Inflammatory macrophage treated with lipopolysaccharide for 1 hour (primary cell): Measurements from ENCODE around the gene ULK4.
"Not testable (repeated sequence)": the region's sequence is repeated elsewhere in the genome, so short reads cannot be mapped to it uniquely, and the experiment has no call there.

ENCODE experiments used
- DNase-seq, 2 donors: peaks; one replicate each; pipeline ENCODE4 v3.0.0-alpha.2; 2020 to 2022

The ULK4 gene

DNA sequence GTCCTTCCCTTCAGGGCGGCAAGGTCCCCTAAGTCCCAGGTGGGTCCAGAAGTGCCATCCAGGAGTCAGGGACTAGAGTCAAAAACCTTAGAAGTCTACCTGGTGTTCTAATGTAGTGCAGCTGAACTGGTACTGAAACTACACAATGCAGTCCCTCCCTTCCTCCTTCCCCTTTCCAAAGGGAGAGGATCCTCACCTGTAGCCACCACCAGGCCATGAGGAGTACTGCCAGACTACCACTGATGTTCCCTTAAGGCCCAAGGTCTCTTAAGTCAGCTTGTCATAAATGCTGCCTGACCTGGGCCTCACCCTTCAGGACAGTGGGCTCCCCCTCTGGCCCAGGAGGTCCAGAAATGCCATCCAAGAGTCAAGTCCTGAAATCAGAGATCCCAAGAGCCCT is 98.9 kb downstream of the ULK4 start:
- no peak for DNase-seq

DNA sequence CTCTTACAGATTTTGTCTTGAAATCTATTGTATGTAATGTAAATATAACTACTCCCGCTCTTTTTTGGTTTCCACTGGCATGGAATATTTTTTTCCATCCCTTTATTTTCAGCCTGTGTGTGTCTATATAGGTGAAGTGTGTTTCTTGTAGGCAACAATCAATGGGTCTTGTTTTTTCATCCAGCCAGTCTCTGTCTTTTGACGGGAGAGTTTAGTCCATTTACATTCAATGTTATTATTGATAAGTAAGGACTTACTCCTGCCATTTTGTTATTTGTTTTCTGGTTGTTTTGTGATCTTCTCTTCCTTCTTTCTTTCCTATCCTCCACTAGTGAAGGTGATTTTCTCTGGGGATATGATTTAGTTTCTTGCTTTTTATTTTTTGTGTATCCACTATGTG is 101.4 kb downstream of the ULK4 start:
- not testable (repeated sequence) for DNase-seq

DNA sequence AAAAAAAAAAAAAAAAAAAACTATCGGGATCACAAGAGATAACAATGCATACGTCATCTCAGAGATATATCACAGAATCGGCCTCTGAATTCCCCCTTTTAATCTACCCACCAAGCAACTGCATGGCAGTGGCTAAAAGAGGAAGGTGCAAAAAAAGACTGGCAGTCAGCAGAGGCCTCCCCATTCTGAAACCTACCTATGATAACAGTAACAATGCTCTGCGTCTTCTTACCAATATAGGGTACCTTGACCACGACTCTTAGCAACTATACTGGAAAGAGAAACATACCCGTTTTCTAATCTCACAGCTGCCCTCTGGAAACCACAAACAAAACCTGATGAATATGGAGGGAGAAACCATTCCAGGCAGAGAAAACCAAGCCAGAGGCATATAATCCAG is 106.9 kb downstream of the ULK4 start:
- DNase-seq, result no peak

DNA sequence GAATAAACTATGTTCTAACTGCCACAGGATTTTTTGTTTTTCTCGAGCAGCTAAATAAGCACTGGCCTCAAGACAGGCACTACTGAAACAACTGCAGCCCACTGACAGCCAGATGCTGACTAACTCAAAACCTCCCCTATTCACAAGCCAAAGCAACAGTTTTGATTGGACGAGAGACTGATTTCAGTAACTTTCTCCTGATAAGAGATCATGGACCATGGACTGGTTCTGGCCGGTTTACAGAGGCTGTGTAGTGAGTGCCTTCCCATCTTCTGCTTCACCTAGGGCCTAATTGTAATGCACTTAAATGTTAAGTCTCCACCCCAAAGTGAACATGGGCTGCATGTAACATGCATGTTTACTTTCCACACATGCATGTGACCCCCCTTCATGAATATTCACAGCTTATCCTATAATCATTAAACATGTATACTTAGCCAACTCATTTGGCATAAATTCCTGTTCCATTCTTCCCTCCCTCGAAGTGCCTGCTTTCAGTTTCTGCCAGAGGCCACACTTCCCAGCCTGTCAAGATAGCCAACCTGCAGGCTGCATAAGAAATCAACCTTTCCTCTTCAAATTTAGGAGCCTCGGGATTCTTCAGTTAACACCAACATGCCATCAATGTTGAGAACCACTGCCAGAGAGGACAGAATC is 108.2 kb downstream of the ULK4 start:
- DNase-seq, result no peak

DNA sequence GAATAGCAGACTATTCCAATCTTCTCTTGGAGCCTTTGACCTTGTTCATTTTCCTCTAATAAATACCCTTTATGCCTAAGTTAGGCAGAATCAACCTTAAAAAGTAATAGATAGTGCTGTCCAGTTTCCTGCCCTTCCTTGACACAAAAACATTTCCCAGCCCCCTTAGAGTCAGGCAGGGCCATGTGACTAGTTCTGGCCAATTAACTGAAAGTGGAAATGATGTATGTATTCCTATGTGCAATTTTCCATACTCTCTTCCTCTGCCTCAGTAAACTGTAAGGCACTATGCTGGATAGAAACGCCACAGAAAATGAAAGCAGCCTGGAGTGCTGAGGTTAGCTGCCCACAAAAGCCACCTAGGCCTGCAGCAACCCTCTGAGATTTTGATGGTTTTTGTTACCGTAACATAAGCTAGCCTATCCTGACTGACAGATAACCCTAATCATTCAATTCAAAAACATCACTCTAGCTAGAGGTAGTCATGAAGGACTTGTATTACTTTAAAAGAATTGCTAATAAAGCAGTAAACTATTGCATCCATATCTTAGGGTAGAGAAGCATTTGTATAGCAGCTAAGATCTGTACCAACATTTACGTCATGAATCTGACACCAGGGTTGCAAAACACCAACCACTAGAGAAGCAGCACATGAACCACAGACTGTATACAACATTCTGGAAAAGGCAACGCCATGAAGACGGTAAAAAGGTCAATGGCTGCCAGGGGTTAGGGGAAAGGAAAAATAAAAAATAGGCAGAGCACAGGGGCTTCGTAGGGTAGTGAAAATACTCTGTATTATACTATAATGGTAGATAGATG is 112.9 kb downstream of the ULK4 start:
- DNase-seq, result no peak

DNA sequence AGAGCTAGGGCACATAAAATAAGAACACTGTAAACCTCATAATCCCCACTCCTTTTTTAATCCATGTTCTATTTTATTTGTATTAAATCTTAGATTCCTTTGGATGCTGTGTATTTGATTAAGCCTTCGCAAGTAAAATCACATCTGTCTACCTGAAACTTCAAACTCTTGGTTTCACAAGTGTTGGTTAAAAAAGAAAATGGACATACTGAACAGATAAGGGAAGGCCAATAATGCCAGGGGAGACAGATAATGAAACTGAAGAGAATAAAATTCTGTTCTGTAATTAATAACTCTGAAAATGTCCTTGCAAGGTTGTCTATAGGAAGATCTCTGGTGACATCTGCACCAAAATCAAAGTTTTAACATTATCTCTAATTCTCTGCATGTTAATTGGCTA is 114.2 kb downstream of the ULK4 start:
- DNase-seq, result no peak

DNA sequence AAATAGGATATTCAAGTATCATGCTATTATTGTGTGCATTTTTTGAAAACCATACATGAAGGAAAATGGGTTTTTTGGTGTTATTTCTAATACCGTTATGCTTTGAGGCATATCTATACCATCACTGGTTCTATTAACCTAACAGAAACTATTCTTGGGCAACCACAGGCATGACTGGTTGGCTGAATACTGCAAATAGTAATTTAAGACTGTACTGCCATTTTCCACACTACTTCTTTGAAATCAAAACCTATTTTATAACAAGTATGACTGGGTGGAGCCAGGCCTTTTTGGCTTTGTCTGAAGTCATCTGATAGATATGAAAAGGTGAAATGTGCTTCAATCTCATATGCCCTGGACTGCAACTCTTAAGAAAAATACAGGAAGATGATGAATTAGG is 115.1 kb downstream of the ULK4 start:
- DNase-seq, result no peak

DNA sequence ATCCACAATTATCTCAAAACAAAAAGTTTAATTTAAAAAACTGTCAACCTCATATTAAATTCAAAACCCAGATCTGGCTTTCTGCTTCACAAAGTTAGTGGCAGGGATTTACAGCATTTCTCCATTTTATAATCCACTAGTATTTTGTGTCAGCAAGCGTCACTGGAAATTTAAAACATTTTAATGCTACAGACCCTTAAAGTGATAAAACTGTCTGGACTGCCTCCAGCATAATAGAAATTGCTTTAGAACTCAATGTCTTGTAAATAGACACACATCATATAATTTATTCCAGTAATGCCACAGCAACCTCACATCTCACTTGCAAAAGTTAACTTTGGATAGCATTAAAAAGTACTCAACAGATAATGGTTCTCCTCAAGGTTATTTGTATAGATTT is 116.1 kb downstream of the ULK4 start:
- DNase-seq, result no peak

DNA sequence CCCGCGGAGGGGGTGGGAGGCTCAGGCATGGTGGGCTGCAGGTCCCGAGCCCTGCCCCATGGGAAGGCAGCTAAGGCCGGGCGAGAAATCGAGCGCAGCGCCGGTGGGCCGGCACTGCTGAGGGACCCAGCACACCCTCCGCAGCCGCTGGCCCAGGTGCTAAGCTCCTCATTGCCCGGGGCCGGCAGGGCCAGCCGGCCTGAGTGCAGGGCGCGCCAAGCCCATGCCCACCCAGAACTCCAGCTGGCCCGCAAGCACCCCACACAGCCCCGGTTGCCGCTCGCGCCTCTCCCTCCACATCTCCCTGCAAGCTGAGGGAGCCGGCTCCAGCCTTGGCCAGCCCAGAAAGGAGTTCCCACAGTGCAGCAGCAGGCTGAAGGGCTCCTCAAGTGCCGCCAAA is 117.6 kb downstream of the ULK4 start:
- not testable (repeated sequence) for DNase-seq

DNA sequence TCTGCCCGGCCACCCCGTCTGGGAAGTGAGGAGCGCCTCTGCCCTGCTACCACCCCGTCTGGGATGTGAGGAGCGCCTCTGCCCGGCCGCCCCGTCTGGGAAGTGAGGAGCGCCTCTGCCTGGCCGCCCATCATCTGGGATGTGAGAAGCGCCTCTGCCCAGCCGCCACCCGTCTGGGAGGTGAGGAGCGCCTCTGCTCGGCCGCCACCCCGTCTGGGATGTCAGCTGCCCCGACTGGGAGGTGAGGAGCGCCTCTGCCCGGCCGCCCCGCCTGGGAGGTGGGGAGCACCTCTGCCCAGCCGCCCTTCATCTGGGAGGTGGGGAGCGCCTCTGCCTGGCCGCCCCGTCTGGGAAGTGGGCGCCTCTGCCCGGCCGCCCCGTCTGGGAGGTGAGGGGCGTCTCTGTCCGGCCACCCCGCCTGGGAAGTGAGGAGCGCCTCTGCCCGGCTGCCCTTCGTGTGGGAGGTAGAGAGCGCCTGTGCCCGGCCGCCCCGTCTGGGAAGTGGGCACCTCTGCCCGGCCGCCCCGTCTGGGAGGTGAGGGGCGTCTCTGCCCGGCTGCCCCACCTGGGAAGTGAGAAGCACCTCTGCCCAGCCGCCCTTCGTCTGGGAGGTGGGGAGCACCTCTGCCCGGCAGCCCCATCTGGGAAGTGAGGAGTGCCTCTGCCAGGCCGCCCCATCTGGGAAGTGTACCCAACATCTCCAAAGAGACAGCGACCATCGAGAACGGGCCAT is 120.8 kb downstream of the ULK4 start:
- not testable (repeated sequence) for DNase-seq

DNA sequence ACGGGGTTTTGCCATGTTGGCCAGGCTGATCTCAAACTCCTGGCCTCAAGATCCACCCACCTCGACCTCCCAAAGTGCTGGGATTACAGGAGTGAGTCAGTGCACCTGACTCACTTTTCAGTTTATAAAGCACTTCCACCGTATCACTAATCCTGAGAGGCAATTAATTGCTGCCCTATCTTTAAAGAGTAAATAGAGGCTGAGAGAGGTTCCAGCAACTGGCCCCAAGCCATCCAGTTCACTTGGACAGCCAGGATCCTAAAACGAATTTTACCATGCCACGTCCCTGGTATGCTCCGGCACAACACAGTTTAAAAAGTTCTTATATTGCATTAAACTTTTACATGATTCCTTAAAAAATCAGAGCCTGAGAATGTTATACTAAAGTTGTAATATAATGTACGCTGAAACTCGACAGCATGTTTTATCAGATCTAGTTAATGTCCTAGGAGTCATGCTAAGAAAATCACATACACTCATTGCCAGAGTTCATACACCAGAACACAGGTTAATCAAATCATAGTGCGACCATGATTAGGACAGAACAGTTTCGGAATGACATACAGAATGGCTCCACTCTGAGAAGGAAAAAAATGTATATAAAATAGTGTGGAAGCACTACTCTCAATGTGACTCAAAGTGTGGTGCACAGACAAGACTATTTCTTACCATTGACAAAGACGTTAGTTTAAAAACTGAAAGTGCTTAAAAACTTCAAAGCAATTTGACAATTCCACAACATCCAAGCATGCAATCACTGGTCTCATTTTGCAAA is 125.4 kb downstream of the ULK4 start:
- no peak for DNase-seq

DNA sequence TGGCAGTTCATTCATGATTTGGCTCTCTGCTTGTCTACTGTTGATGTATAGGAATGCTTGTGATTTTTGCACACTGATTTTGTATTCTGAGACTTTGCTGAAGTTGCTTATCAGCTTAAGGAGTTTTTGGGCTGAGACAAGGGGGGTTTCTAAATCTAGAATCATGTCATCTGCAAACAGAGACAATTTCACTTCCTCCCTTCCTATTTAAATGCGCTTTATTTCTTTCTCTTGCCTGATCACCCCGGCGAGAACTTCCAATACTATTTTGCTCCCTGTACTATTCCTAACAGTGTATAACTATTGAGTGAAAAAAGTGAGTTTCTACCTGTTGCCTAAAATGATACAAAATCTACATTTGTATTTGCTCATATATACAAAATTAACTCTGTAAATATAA is 128.3 kb downstream of the ULK4 start:
- DNase-seq, result no peak

DNA sequence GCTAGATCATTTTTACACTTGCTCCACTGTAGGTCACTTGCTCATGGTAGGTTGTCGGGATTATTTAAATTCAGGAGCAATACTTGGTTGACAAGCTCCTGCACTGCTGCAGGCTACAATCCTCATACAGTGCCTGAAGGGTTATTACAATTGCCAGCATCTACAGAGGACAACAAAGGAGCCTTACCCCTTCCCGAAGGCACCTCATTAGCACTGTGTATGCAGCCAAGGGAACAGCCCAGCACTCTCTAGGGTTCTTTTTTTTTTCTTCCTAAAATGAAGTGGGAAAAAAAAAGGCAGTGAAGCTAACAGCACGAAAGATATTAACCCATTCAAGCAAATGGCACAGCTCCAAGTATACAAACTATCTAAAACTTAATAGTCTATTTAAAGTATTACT is 142.7 kb downstream of the ULK4 start:
- no peak for DNase-seq

DNA sequence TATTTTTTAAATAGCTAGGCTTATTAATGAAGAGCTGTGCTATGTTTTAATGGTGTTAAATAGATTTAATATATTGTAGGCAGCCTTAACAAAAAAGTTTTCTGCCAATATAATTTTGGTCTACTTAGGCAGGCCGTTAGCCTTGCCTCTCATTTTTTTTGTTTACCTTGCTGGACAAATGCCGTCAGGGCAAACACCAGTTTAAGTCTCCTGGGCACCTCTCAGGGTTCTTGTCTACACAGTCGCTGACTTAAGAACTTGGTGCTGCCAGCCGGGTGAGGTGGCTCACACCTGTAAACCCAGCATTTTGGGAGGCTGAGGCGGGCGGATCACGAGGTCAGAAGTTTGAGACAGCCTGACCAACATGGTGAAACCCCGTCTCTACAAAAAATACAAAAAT is 153.3 kb downstream of the ULK4 start:
- DNase-seq, result no peak

DNA sequence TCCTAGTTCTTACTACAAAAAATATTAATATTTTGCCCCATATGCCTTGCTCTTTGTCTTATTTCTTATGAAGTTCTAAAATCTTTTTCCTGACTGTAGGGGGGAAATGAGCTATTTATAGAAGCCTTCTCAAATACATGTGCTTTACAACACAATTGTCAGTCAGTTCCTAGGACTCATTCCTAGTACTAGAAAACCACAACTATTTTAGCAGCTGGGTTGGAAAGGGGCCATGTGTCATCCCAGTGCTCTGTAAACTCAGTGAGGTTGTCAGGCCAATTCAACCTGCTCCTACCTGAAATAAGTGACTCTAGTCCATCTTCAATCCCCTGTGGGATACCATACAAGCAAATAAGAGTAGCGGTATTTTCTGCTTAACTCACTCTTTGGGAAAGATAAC is 153.8 kb downstream of the ULK4 start:
- no peak for DNase-seq

DNA sequence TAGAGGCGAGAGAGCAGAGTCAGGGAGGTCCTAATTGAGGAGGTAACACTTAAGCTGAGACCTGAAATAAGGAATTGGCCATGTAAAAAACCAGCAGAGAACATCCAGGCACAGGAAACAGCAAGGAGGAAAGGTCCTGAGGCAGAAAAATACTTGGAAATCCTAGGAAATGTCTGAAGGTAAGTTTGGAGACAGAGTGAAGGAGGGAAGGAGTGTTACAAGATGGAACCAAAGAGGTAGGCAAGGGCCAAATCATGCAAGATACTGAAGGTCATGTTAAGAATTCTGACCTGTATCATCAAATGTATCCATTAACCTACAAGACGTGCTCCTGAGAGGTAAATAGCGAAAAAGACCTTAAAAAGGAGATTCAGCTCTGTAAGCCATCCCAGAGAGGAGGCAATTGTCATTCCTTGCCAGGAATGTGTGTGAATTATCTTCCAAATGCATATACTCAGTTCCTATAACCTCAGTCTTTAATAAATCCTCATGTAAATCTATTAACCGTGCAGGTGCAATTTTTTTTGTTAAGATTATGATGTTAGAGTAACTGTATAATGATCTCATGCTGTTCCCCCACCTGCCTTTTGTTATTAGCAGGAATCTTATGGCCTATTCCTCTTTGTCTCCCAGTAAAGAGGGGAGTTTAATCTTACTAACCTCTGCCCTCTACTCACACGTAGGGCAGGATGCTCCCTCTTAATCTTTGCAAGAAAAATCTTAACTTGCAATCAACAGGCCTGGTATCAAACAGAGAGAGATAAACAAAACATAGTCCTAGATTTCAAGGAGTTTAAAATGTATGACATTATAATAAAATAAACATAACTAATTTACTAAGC is 166.9 kb downstream of the ULK4 start:
- no peak for DNase-seq

DNA sequence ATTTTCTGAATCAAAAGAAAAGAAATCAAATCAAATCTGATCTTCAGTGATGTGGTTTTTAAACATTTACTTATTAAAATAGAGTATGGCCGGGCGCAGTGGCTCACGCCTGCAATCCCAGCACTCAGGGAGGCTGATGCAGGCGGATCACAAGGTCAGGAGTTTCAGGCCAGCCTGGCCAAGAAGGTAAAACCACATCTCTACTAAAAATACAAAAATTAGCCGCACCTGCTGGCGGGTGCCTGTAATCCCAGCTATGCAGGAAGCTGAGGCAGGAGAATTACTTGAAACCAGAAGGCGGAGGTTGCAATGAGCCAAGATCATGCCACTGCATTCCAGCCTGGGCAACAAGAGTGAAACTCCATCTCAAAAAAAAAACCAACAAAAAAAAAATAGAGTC is 169.1 kb downstream of the ULK4 start:
- no peak for DNase-seq

DNA sequence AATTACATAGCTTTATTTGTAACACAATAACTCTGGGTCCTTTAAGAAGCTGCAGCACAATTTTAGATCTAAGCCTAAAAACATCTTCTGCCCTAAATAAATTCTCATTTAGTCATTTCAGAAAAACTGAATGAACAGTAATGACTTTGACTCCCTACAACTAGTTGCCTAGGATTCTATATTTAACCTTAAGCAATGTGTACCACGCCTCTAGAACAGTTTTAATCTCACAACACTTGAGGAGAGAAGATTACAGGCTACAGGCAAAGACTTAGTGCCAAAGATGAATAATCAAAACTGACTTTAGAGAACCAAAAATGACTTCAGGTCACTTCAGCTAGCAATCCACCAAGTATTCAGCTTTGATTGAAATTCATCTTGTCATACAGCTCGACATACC is 192.8 kb downstream of the ULK4 start:
- DNase-seq, result no peak

DNA sequence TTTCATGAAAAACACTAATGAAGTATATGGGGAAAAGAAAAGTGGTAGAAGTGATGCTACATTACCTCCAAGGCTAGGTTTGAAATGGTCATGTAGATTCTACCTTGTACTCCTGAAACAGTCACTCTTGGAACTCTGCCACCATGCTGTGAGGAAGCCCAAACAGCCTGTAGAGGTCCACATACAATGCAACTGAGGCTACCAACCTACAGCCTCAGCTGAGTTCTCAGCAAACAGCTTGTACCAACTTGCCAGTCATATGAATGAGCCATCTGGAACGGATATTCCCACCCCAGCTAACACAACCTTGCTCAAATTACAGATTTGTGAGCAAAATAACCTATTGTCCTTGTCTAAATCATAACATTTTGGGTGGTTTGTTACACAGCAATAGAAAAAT is 193.5 kb downstream of the ULK4 start:
- DNase-seq, result no peak

DNA sequence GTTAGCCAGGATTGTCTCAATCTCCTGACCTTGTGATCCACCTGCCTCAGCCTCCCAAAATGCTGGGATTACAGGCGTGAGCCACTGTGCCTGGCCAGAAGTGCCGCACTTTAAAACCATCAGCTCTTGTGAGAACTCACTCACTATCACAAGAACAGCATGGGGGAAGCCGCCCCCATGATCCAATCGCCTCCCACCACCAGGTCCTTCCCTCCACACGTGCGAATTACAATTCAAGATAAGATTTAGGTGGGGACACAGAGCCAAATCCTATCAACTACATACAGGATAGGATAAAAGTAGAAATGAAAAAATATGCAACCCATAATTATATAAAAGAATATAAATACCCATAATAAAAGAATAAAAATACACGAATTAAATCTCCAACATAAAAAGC is 199.0 kb downstream of the ULK4 start:
- not testable (repeated sequence) for DNase-seq

DNA sequence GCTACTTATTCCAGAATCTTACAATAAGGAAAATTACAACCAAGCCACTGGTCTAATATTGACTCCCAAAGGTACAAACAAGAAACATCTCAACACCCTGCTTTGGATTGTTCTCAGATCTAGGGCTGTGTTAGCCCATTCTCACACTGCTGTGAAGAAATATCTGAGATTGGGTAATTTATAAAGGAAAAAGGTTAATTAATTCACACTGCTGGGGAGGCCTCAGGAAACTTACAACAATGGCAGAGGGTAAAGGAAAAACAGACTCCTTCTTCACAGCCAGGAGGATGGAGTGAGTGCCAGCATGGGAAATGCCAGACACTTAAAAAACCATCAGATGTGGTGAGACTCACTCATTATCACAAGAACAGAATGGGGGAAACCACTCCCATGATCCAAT is 208.3 kb downstream of the ULK4 start:
- DNase-seq, result no peak

DNA sequence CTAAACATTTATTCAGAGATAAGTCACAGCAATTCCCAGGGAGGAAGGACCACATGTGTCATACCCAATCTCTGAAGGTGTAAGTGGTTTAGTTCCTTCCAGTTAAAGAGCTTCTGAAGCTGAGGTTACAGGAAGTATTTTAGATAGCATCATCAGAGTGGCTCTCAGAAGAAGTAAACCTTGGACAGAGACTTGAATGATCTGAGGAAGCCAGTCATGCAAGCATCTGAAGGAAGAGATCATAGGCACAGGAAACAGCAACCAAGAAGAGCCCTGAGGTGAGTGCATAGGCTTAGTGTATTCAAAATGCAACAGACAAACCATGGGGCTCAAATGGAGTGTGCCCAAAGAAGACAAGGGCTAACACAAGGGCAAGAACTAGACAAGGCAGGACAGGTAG is 210.3 kb downstream of the ULK4 start:
- DNase-seq, result no peak
